ENCODE data around the gene TBK1.

Gene TBK1

DNA sequence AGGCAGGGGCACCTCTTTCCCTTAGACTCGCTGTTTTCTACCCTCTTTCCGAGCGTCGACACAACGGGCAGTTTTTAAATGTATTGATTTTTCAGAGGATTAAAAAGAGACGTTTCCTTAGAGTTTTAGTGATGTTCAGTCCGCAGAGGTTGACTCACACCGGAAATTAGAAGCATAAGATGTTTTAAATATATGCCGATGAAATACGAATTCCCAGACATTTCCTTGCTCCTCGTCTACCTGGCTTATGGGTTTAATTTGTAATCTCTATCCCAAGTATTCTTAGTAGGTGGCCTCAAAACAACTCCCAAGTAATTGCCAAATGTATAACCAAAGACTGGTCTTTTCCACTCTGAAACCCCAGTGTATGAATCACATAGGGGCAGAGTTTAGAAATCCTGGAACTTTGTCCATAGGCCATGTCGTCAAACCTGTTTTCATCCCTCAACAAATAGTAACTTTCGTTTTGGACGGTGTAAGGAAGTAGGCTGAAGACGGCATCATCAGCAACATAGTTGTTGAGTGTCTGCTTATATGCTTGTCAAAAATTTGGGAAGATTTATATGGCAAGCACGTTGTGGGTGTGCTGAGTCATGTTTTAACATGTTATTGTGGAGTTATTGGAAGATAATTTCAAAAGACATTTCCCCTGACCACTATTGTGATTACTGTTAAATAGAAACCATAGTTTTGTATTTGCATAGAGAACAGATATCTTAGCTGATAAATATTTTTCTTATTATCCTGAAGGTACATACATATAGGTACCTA lies 824 bp downstream of the TBK1 start:
- DNase-seq: peak; percentile 60

DNA sequence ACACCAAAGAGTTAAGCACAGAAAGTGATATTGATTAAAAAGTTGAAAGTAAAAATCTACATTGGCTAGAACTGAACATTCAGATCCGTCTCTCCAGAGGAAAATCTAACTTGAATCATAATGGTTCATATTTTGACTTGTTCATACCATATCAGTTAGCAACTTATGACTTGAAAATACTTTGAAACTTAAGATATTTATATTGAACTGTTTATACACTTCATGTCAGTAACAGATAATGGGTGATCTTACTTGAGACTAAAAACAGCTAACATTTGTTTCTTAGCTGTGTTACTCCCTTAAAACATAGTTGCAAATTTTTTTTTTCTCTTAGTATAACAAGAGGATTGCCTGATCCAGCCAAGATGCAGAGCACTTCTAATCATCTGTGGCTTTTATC lies 3.6 kb downstream of the TBK1 start:
- DNase-seq: no peak

DNA sequence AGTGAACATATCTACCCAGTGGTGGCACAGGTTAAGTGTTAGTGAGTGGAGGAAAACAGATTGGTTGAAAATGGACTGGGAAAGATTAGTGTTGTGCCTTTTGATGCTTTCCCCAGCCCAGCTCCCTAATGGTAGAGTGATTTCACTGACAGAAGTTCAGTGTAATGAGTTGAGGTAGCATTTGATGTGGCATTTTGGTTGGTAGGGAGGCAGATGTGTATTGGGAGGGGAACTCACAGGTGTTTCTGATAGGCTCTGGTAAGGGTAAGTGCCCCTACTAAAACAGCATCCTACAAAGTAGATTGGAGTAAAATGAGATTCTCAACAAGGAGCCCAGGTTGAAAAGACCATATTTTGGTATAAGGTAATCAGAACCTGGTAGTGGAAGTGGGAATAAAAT lies 4.2 kb downstream of the TBK1 start:
- DNase-seq: no peak

DNA sequence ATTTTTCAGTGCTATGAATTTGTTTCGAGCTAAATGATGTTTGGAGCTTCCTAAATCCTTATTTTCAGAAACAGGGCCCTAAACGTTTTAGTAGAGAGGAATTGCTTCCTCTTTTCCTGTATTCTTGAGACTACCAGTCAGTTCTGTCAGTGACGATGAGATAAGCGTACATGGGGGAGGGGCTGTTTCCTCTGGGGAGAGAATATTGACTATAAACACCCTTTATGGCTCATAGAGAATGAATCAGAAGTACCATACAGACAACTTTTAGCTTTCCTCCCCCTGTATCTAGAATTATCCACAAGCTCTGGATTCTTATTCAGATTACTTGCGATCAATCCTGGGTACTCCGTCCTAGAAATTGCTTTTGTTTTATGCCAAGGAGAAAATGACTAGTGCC lies 5.1 kb downstream of the TBK1 start:
- DNase-seq: no peak

DNA sequence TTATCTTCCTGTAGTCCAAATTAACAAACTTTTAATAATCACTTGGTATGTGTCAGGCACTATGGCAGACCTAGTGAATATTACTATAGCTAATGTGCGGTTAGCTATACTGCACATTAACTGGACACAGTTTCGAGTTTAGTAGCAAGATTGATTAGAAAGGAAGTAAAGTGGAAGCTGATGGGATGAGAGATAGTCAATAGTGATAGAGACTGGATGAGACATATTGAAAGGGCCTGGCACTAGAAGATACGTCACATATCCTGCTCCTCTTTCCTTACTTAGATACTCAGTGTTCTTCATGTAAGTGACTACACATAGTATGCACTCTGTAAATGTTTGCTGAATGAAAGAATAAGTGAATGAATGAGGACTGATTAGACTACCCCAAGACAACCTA lies 5.5 kb downstream of the TBK1 start:
- DNase-seq: no peak

DNA sequence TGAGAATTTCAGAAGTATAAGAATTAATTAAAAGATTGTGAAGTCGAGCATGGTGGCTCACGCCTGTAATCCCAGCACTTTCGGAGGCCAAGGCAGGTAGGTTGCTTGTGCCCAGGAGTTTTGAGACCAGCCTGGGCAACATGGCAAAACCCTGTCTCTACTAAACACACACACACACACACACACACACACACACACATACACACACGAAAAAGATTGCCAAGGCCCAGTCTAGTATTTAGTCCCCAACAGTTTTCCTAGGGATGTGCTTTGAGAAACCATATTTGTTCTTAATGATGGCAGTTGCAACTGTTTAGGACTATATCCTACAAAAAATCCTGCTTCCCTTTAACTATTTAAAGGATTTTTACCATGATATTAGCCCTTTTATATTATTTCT lies 6.0 kb downstream of the TBK1 start:
- no peak for DNase-seq

DNA sequence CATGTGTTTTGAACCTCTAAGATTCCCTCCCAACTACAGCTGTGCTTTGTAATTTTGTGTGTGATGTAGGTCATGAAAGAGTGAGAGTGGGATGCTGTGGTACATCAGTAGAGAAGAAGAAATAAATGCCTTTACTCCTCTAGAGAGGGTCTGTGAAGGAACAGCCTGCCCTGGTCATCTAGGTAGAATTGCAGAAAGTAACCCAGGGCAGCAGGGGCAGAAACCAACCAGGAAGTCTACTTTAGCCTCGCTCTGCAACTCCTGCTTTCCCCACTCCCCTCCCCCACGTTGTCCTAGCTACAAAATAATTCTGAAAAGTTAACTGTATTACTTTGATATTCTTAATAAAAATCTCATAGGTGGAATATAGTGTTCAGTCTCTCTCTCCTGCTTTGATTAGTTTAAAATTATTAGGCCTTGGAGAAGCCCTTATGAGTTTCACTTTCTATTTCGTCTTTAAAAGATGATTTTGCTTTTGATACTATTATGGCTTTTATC lies 7.5 kb downstream of the TBK1 start:
- peak; percentile 26 for DNase-seq

DNA sequence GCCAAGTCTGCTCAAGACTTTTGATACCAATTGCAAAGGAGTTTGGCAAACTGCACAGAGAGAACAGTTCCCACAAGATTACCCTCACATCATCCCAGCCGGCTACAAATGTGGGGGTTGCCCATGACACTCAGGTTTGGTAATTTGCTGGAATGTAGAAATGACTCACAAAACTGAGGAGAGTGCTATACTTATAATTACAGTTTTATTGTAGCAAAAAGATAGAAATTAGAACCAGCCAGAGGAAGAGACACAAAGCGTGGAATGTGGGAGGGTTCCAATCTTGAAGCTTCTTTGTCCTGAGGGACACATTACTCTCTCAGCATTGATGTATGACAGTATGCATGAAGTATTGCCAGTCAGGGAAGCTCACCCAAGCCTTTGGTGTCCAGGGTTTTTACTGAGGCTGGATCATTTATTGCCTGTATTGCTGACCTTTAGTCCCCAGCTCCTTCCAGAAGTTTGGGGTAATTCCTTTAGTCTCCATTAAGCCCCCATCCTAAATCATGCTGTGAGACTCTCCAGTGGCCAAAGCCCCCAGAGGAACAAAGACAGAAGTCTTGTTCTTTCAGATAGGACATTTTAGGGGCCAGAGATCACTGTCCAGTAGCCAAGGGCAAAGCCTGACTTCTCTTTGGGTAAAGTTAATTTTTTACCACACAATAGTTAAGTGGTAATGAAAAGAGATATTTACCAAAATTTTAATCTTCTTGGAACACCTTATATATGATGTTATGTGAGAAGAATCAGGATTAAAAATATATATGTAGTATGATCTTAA lies 9.9 kb downstream of the TBK1 start:
- peak; percentile 99 for DNase-seq

DNA sequence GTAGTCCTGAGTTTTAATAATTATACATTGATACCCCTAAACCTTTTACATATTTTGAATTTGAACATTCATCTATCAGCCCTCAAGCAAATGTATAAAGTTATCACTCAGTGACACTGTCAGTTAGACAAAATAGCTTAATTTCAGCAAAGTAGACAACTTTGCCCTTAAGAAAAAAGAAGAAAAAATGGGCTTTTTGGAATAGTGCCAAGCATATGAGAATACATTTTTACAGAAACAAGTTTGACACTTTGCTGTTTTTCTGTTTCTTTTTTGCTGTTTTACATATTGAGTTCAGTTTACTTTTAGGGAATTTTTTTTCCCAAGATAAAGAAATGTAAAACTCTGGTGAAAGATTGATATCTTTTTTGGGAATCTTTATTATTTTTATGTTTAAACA lies 14.3 kb downstream of the TBK1 start:
- no peak for DNase-seq

DNA sequence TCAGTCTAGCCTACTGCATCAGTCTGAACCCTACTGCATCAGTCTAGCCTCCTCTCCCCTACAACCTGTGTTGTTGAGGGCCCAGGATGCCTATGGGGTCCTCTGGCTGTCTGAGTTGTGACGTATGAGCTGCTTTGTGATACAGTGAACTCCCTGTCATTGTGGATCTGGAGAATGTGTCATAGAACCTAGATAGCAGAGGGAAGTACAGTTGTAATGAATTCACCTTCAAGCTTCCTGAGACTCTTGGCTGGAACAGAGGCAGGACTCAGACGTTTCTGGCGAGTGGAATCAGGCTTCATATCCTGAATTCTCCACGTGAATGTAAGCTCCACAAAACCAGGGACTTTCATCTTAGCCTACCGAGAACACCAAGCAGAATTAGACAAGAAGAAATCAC lies 17.0 kb downstream of the TBK1 start:
- DNase-seq: no peak

DNA sequence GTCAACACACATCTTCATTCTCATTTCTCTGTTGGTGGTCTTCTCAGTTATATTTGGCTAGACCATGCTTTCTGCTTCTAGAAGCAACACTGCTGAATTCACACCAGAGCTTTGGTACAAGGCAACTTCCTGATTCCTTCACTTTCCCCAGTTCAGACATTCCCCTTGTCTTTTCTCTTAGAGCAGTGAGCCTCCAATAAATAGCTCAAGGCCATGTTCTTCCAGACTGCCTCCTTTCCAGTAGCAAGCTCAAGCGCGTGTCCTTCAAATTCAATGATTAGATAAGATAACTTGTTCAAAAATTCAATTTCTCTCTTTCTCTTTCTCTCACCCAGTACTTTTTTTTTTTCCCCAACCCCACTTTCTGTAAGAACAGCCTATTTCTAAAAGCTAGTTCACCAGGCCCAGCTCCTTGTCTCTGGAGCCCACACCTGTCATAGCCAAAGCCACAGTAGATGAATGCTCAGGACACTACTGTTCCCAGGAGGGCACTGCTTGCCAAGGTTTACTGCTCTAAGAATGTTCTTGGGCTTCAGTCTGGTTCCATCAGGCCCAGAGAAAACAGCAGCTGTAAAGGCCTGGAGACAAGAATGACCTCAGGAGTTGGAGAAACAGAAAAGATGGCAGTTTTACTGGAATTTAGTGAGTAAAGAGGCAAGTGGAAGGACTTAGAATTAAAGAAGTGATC lies 17.7 kb downstream of the TBK1 start:
- no peak for DNase-seq

DNA sequence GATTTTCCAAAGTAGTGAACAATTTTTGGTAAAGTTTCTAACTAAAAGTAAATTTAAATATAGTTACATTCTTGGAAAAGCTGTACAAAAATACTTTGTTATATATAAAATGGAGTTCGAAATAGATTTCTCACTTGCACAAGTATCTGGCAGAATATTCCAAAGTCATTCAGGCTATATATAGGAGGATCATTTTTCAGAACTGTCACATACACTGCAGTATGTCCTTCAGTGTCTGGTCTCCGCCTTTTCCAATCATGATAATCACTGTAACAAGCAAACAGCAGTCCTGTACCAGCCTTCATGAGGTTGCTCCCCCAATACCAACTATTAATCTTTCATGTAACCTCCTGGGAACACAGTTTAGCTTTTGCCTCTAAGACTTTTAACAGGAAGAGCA lies 18.6 kb downstream of the TBK1 start:
- no peak for DNase-seq

DNA sequence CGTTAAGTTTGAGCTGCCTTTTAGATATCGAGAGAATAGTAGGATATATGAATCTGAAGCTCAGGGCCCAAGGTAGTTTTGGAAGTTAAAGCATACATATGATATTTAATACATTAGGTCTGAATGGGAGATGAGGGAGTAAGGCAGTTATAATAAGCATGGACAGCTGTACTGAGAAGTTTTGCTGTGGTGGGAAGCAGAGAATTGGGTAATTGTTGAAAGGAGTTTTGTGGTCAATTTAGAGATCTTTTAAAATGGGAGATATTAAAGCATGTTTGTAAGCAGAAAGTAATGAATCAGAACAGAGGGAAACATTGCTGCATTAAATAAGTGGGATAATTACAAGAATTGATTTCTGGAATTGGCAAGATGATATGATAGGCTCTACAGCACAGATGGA lies 21.3 kb downstream of the TBK1 start:
- no peak for DNase-seq

DNA sequence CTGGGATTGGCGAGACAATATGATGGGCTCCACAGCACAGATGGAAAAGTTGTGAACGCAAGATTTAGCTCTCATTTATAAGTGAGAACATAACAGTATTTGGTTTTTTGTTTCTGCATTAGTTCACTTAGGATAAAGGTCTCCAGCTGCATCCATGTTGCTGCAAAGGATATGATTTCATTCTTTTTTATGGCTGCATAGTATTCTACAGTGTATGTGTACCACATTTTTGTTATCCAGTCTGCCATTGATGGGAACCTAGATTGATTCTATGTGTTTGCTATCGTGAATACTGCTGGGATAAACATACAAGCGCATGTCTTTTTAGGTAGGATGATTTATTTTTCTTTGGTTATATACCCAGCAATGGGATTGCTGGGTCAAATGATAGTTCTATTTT lies 23.6 kb downstream of the TBK1 start:
- no peak for DNase-seq

DNA sequence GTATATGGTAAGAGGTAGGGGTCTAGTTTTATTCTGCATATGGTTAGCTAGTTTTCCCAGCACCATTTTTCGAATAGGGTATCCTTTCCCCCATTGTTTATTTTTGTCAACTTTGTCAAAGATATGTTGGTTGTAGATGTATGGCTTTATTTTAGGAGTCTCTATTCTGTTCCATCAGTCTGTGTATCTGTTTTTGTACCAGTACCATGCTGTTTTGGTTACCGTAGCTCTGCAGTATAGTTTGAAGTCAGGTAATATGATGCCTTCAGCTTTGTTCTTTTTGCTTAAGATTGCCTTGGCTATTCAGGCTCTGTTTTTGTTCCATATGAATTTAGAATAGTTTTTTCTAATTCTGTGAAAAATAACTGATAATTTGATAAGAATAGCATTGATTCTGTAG lies 24.9 kb downstream of the TBK1 start:
- no peak for DNase-seq

DNA sequence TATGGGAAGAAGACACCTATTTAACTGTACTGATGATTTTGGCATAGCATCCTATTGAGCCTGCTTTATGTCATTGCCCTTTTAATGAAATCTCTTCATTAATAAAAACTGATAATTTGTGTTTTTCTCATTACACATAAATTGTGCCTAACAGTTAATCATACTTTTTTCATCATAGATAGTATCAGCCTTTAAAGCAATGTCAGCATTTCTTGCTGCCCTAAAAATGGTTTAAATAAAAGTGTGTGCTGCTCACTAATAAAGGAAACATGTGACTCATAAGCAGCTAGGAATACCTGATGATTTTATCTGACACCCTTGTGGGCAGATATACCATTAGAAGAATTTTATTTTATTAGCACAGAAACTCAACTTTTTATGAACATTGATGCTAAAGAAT lies 26.7 kb downstream of the TBK1 start:
- DNase-seq: no peak

DNA sequence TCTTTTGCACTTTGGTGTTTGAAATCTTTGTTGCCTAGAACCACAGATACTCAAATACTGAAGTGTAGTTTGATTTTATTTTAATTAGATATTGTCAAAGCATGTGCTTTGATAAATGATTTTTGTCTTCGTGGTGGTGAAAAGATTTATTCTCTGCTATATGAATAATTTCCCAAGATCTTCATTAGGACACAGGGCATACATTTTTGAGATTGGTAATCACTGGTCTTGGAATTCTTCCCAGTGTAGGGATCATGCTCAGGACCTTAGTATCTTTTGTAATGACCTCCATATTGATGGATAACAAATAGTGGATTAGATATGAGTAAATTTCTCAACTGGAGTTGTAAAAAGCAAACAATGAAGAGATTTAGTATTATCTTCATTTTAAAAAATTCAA lies 28.2 kb downstream of the TBK1 start:
- DNase-seq: no peak

DNA sequence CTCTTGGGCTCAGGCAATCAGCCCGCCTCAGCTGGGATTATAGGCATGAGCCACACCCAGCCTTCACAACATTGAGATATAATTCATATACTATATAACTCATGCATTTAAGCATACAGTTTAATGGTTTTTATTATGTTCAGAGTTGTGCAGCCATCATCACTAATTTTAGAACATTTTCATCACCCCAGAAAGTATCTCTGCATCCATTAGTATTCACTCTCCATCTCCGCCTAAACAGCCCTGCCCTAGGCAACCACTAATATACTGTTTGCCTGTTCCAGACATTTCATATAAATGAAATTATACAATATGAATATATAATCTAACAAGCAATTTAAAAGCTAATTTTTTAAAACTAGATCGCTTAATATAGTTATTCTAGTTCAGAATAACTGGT lies 34.7 kb downstream of the TBK1 start:
- no peak for DNase-seq

DNA sequence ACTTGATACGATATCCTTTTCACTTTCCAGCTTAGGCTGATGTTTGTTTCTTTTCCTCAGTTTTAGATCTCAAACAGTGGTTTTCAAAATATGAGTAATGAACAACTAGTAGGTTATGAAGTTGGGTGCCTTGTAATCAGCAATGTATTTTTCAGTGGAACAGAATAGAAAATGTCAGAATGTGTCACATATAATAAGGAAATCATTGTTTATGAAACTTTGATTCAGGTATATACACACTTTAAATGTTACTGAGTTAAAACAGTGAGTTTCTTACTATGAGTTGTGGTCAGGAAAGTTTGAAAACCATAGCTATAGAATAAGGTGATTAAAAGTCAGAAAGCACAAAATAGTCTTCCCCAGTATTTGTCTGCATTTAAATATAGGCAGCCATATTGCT lies 39.8 kb downstream of the TBK1 start:
- DNase-seq: no peak

DNA sequence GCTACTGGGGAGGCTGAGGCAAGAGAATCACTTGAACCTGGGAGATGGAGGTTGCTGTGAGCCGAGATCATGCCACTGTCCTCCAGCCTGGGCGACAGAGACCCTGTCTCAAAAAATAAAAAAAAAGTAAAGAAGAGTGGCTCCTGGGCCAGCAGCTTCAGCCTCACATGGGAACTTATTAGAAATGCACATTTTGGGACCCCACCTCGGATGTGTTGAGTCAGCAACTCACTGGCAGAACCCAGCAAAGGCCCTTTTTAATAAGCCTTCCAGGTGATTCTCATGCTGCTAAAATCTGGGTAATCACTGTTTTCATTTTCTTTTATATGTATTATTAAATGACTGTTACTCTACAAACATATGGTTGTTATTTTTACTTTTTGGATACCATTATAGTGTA lies 41.6 kb downstream of the TBK1 start:
- no peak for DNase-seq

DNA sequence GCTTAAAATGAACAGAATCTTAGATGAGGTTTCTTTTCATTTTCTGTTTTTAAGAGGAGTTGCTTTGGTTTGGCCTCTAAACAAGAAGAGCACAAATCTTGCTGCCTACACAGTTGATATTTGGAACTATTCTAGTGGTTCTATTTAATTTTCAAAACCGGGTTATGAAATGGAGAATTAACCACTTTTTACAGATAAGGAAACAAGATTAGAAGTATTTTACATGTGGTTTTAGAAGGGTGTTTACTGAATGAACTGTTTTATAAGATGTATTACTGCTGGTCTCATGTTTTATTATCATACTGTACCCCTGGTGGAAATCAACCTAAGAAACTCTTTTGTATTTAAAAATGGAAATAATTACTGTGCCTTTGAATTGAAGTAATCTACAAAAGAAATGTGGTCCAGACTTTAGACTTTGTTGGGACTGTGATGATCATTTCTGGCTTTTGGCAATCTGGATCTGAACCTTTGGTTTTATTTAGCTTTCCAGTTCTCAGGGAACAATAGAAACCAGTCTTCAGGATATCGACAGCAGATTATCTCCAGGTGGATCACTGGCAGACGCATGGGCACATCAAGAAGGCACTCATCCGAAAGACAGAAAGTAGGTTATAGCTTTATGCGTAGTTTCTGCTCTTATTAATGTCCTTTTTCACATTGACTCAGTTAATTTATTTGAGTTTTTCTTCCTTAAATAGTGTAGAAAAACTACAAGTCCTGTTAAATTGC lies 43.2 kb downstream of the TBK1 start:
- DNase-seq: no peak

DNA sequence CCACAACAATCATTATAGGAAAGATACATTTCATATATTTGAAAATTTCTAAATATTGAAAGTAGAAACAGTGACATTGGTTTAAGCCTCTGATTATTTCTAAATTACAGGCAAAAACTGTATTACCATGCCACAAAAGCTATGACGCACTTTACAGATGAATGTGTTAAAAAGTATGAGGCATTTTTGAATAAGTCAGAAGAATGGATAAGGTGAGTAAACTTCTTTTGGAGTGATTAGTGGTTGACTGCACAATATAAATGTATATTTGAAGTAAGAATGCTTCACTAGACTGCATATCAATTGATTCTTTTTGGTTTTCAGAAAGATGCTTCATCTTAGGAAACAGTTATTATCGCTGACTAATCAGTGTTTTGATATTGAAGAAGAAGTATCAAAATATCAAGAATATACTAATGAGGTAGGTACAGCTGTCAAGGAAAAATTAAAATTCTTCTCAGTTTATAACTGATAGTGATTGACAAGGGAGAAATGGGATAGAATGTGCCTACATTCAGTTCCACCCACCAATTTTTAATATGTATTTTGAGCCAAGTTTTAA lies 45.0 kb downstream of the TBK1 start:
- DNase-seq: no peak

DNA sequence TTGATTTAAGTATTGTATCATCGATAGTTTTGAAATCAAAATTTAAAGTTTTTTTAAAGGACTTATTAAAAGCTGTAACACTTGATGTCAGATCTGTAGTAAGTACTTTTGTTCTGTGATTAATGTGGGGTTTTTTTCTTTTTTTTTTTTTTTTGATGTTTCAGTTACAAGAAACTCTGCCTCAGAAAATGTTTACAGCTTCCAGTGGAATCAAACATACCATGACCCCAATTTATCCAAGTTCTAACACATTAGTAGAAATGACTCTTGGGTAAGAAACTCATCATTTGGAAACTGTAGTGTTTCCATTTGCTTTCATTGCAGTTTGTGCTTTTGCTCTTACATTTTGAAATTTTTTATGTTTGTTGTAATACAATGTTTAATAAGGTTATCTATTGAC lies 45.6 kb downstream of the TBK1 start:
- no peak for DNase-seq

Data from kidney glomerular epithelial cell (primary cell).